ENCODE measurements around the gene ZFYVE28. TPM values are rescaled to one million over a fixed set of nuclear protein-coding genes. Genes with fewer than 3 reads are reported as not detected.

Gene ZFYVE28
- total RNA-seq, 1 experiment from 2014 or later = 19.2 TPM

GRCh38 chr4:2298532-2298991 is 119.9 kb downstream of the ZFYVE28 start:
- Histone ChIP-seq H3K9me3 (ENCODE audit: control insufficient read depth in 1 of 2, insufficient read depth in 1 of 2, low read depth in 1 of 2, low read length in 2 of 2) (no peaks in the 10 kb centered on the region), H3K79me2 (ENCODE audit: insufficient read depth, low read length) (no peaks in the 10 kb centered on the region), H3K27me3 (ENCODE audit: insufficient read depth, low read length) (no peaks in the 10 kb centered on the region), H3K36me3 (ENCODE audit: control insufficient read depth in 1 of 2, insufficient read depth in 2 of 2, low read length in 2 of 2) (no peaks in the 10 kb centered on the region), H3K4me3 (replicated peaks in 1 of 2; ENCODE audit: low read depth in 1 of 2, low read length in 2 of 2) (no peak overlapping the region), H3K4me1 (ENCODE audit: control insufficient read depth in 1 of 2, insufficient read depth in 2 of 2, low read length in 2 of 2) (no peaks in the 10 kb centered on the region), H3K9ac (ENCODE audit: low read length) (no peak overlapping the region), H3K4me2 (ENCODE audit: low read length) (no peak overlapping the region), H4K20me1 (ENCODE audit: insufficient read depth) (no peaks in the 10 kb centered on the region), H3K27ac (ENCODE audit: low read depth, low read length) (no peak overlapping the region), H3K9me2 (ENCODE audit: insufficient read depth) (no peaks in the 10 kb centered on the region), H2AFZ (ENCODE audit: low read depth, low read length, poor library complexity, severe bottlenecking) (no peak overlapping the region)
- ChIA-PET POLR2A (no interaction called here), RAD21 (ENCODE audit: low non-redundant PET in 1 of 2, low total read pairs in 2 of 2, uncharacterized antibody in 2 of 2, unreplicated experiment in 2 of 2) (no interaction called here), CTCF (no interaction called here)
- TF ChIP-seq CTCF (IDR thresholded peaks at IDR 0.05 in 2 of 3, conservative IDR thresholded peaks at IDR 0.05 in 1 of 3; ENCODE audit: borderline replicate concordance in 1 of 3, insufficient read depth in 1 of 3, low read depth in 2 of 3, low read length in 2 of 3) = no peak
- no peak for TF ChIP-seq ZNF274 (IDR thresholded peaks at IDR 0.05; ENCODE audit: low read depth, low read length)
- TF ChIP-seq ELF1 (IDR thresholded peaks at IDR 0.05; ENCODE audit: borderline replicate concordance, low read depth) = no peak
- TF ChIP-seq SIN3A (IDR thresholded peaks at IDR 0.05; ENCODE audit: low read depth) = no peak
- TF ChIP-seq YY1 (IDR thresholded peaks at IDR 0.05; ENCODE audit: extremely low read depth, insufficient replicate concordance, low read depth, low read length) = no peak
- no peak for TF ChIP-seq ZFX (IDR thresholded peaks at IDR 0.05)
- no peak for TF ChIP-seq JUND (IDR thresholded peaks at IDR 0.05)
- no peak for TF ChIP-seq EZH2 (IDR thresholded peaks at IDR 0.05)
- no peak for TF ChIP-seq ZBTB33 (IDR thresholded peaks at IDR 0.05; ENCODE audit: extremely low read depth, insufficient replicate concordance, low read length)
- no peak for TF ChIP-seq FOSL1 (IDR thresholded peaks at IDR 0.05; ENCODE audit: low read depth)
- no peak for TF ChIP-seq TCF7L2 (IDR thresholded peaks at IDR 0.05; ENCODE audit: borderline replicate concordance, extremely low read depth, insufficient read depth, insufficient read length)
- BruUV-seq (replicated peaks) = no TSS peak
- ATAC-seq (no peak), DNase-seq (ENCODE audit: low read depth, low spot score) (no peak)
- intact Hi-C loops (cut with micrococcal nuclease) = no loop called here

Measured in HCT116 (cell line).